HG02798 (cell line): ENCODE results near the gene FOLR1.
"Not testable (repeated sequence)": the region's sequence is repeated elsewhere in the genome, so short reads cannot be mapped to it uniquely, and the experiment has no call there.

Source experiments
- ATAC-seq: cut with Tn5 transposase; IDR thresholded peaks from one replicate; pipeline ENCODE4 v1.9.1; 2021; ENCODE audit warnings: mild to moderate bottlenecking; ENCODE audit not compliant: unreplicated experiment, poor library complexity

FOLR1 gene

GRCh38 chr11:72180892-72181552 is 10.9 kb upstream of the FOLR1 start:
- ATAC-seq: not testable (repeated sequence)

DNA sequence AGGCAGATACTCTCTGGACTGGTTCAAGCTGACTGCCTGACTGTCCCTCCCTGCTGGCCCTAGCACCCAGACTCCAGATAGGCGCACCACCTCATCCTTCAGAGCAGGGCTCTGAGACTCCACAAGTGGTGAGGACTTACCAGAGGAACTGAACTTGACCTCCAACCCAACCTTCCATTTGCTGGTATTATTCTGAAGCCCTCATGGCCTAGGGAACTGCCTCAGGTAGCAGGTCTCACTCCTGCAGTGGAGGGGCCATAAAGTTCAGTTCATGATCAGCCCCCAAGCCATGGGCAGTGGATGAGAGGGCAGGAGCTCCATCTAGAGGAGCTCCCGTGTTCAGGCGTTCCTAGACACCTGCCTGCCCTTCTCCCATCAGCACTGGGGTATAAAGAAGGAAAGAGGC is 10.4 kb upstream of the FOLR1 start:
- not testable (repeated sequence) for ATAC-seq

- ATAC-seq: no peak
Observed at GRCh38 chr11:72188267-72188666, 3.7 kb upstream of the FOLR1 start.

- no peak for ATAC-seq
Observed at GRCh38 chr11:72189455-72190250, 2.3 kb upstream of the FOLR1 start.

DNA sequence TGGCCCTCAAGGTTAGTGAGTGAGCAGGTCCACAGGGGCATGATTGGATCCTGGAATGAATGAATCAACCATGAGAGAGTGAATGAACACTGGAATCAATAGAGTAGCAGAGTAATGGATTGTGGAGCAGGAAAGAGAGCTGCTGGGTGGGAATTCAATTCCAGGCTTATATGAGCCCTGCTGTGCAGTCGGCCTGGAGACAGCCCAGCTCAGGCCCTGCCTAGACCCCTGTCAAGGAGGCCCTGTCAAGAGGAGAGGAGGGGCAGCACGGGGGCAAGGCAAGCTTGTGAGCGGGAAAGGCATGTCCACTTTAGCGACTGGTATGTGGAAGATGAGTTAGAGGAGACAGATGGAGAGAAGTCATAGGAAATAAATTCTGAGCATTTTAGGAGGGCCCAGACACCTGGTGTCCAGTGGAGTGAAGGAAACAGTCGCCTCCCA is 1.3 kb upstream of the FOLR1 start:
- no peak for ATAC-seq

DNA sequence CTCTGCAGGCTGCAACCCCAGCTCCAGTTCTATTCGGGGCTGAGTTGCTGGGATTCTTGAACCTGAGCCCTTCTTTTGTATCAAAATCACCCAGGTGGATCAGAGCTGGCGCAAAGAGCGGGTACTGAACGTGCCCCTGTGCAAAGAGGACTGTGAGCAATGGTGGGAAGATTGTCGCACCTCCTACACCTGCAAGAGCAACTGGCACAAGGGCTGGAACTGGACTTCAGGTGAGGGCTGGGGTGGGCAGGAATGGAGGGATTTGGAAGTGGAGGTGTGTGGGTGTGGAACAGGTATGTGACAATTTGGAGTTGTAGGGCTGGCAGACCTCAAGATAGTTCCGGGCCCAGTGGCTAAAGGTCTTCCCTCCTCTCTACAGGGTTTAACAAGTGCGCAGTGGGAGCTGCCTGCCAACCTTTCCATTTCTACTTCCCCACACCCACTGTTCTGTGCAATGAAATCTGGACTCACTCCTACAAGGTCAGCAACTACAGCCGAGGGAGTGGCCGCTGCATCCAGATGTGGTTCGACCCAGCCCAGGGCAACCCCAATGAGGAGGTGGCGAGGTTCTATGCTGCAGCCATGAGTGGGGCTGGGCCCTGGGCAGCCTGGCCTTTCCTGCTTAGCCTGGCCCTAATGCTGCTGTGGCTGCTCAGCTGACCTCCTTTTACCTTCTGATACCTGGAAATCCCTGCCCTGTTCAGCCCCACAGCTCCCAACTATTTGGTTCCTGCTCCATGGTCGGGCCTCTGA is 3.8 kb downstream of the FOLR1 start:
- no peak for ATAC-seq

GRCh38 chr11:72201445-72201844 is 9.5 kb downstream of the FOLR1 start:
- ATAC-seq: not testable (repeated sequence)

- ATAC-seq: no peak
Observed at GRCh38 chr11:72202571-72202970, 10.6 kb downstream of the FOLR1 start.

- no peak for ATAC-seq
Observed at GRCh38 chr11:72203163-72203562, 11.2 kb downstream of the FOLR1 start.

DNA sequence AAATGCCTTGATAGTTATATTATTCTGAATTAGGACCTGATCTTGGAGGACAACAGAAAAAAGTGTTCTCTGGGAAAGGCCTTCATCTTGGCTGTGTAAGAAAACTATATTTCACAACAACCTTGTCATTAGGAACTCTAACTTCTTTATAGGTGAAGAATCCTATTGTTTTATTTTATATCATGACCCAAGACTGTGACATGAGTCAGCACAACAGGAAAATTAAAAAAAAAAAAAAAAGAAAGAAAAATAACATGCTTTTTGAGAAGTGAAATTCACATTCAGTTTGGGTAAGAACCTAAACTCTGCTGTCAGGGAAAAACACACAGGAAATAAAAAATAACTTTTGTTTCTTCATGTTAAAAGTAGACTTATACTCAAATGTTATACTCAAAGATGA is 12.9 kb downstream of the FOLR1 start:
- no peak for ATAC-seq

DNA sequence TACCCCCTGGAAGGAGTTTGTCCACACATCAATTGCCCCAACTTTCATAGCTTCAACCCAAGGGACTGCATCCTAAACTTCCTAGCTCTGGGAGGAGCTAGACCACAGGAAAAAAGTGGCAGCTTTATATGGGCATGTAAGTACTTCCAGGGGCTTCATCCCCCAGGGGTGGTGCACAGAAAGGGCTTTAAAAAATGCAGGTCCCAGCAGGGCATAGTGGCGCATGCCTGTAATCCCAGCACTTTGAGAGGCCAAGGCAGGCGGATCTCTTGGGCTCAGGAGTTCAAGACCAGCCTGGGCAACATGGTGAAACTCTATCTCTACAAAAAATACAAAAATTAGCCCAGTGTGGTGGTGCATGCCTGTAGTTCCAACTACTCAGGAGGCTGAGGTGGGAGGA is 14.9 kb downstream of the FOLR1 start:
- not testable (repeated sequence) for ATAC-seq

- no peak for ATAC-seq
Observed at GRCh38 chr11:72208281-72208680, 16.3 kb downstream of the FOLR1 start.

DNA sequence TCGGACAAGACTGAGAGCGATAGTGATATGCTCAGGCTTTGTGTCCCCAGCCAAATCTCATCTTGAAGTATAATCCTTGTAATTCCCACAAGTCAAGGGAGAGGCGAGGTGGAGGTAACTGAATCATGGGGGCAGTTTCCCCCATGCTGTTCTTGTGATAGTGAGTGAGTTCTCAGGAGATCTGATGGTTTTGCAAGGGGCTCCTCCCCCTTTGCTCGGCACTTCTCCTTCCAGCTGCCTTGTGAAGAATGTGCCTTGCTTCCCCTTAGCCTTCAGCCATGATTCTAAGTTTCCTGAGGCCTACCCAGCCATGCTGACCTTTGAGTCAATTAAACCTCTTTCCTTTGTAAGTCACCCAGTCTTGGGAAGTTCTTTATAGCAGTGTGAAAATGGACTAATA is 17.2 kb downstream of the FOLR1 start:
- no peak for ATAC-seq

DNA sequence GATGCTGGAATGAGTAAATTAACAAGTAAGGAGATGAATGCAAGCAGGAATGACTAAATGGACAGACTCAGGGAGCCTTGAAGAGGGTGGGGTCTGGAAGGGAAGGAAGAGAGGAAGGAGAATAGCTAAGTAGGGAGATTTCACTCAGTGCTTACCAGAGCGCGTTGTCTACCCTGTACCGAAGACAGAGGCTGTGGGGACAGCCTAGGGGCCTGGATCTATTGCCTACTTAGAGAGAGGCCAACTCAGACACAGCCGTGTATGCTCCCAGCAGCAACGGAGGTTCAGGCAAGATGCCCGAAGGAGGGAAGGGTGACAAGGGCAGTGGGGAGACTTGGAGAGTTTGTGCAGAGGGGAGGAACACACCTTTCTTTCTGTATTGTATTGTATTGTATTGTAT is 24.7 kb downstream of the FOLR1 start, which contains the start of gene FOLR2:
FOLR2 (plus strand) TSS at position 157 of the 400 bp plus-strand sequence. CDS start 1,791 bp downstream, outside the sequence.
- ATAC-seq: no peak

GRCh38 chr11:72217841-72218240 is 25.9 kb downstream of the FOLR1 start:
- no peak for ATAC-seq

DNA sequence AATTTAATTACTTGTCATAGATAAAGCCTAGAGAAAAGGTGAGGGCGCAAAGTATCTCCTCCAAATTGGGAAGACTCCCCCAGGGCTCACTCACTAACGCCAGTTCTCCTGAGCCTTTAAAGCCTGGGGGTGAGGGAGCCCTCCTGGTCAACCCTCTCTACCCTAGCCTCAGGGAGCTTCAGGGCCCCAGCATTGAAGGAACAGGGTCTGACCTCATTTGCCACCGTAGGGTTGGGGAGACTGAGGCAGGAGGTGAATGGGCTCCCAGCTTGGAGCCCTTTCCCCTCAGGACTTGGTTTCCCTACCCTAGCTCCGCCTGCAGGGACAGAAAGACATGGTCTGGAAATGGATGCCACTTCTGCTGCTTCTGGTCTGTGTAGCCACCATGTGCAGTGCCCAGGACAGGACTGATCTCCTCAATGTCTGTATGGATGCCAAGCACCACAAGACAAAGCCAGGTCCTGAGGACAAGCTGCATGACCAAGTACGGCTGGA is 26.4 kb downstream of the FOLR1 start:
- ATAC-seq: no peak

GRCh38 chr11:72220696-72221363 is 28.9 kb downstream of the FOLR1 start:
- ATAC-seq: no peak

DNA sequence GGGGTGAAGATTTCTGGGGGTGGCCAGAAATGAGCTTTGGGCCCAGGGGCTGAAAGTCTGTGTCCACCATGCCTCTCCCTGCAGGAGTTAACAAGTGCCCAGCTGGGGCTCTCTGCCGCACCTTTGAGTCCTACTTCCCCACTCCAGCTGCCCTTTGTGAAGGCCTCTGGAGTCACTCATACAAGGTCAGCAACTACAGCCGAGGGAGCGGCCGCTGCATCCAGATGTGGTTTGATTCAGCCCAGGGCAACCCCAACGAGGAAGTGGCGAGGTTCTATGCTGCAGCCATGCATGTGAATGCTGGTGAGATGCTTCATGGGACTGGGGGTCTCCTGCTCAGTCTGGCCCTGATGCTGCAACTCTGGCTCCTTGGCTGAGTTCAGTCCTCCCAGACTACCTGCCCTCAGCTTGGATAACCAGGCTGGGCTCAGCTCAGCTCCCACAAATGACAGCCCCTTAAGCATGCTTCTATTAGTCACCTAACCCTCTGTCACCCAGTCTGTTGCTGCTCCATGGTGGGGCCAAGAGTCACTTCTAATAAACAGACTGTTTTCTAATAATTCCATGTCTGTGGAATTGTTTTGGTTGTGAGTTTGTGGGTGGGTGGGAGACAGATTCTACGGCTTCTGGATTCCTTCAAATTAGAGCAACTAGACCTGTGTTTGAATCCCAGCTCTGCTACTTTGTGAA is 29.6 kb downstream of the FOLR1 start:
- ATAC-seq: no peak

- no peak for ATAC-seq
Observed at GRCh38 chr11:72222106-72222891, 30.4 kb downstream of the FOLR1 start.
